ENCODE results near the gene UACA. TPM values are rescaled to one million over a fixed set of nuclear protein-coding genes. Genes with fewer than 3 reads are reported as not detected.

The UACA gene
- total and polyA plus RNA-seq, 2 donors (not counting 3 experiments of a cell fraction or from before 2014, with no cell fraction given), result 167 to 292 TPM

DNA sequence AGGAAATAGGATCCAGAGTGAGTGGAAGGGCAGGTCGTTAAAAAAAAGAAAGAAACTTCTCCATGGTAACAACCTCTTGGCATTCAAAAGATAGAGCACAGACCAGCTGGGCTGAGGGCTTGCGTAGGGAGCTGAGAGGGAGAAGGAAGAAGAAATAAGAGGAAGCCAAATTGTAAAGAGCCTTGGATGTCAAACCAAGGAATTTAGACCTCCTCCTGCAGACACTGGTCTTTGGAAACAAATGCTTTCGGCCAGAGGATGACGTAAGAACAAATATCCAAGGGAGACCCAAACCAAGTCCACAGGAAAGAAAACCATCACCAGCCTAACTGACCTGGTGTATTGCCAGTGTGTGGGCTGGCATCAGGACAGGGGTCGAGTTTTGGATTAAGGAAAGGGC, 155.2 kb downstream of the UACA start:
- Histone ChIP-seq H3K79me2 (ENCODE audit: control insufficient read depth, insufficient read depth, low read length) (no peaks in the 10 kb centered on the region), H3K36me3 (ENCODE audit: control insufficient read depth in 2 of 2, extremely low read depth in 1 of 2, insufficient read depth in 2 of 2, low read length in 2 of 2) (no peaks in the 10 kb centered on the region), H3K4me3 (replicated peaks in 1 of 3; ENCODE audit: insufficient read depth in 1 of 3, low read depth in 1 of 3, low read length in 3 of 3) (no peak overlapping the region), H3K9ac (replicated peaks; ENCODE audit: extremely low read depth, insufficient read depth, low read length) (no peak overlapping the region), H3K4me2 (ENCODE audit: insufficient read depth, low read length) (no peak overlapping the region), H4K20me1 (replicated peaks; ENCODE audit: control insufficient read depth, extremely low read depth, insufficient read depth, low read length) (no peaks in the 10 kb centered on the region), H3K9me3 (replicated peaks; ENCODE audit: control insufficient read depth, insufficient read depth, low read length) (no peaks in the 10 kb centered on the region), H3K9me1 (replicated peaks; ENCODE audit: control insufficient read depth, extremely low read depth, insufficient read depth, low read length) (no peaks in the 10 kb centered on the region), H3K27me3 (ENCODE audit: control insufficient read depth in 2 of 2, insufficient read depth in 2 of 2, low read length in 2 of 2) (peaks cover 0 to 6% of the 10 kb centered on the region in 2 experiments), H2AFZ (ENCODE audit: low read depth, low read length) (no peak overlapping the region), H3K27ac (ENCODE audit: insufficient read depth, low read depth, low read length) (no peak overlapping the region), H3K4me1 (ENCODE audit: control insufficient read depth, extremely low read depth, insufficient read depth, low read length) (peaks cover 15% of the 10 kb centered on the region)
- dilution Hi-C loops (cut with MboI; ENCODE audit: extremely low pct_ligation_motif_present, low sequenced_read_pairs) (no loop called here), intact Hi-C loops (cut with micrococcal nuclease) (no loop called here)
- BruUV-seq (replicated peaks), result no TSS peak
- ChIA-PET POLR2A (no interaction called here), CTCF (no interaction called here)
- TF ChIP-seq POLR2A (IDR thresholded peaks at IDR 0.05; ENCODE audit: low read depth, low read length), result no peak
- TF ChIP-seq FOS (IDR thresholded peaks at IDR 0.05; ENCODE audit: borderline replicate concordance, insufficient read depth, low read length), result no peak
- TF ChIP-seq, protein P1, sequence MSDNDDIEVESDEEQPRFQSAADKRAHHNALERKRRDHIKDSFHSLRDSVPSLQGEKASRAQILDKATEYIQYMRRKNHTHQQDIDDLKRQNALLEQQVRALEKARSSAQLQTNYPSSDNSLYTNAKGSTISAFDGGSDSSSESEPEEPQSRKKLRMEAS (IDR thresholded peaks at IDR 0.05; ENCODE audit: insufficient read depth, insufficient read length), result no peak
- TF ChIP-seq GATA2 (IDR thresholded peaks at IDR 0.05; ENCODE audit: insufficient read depth, insufficient read length, low read depth, low read length), result no peak
- TF ChIP-seq, protein P2, sequence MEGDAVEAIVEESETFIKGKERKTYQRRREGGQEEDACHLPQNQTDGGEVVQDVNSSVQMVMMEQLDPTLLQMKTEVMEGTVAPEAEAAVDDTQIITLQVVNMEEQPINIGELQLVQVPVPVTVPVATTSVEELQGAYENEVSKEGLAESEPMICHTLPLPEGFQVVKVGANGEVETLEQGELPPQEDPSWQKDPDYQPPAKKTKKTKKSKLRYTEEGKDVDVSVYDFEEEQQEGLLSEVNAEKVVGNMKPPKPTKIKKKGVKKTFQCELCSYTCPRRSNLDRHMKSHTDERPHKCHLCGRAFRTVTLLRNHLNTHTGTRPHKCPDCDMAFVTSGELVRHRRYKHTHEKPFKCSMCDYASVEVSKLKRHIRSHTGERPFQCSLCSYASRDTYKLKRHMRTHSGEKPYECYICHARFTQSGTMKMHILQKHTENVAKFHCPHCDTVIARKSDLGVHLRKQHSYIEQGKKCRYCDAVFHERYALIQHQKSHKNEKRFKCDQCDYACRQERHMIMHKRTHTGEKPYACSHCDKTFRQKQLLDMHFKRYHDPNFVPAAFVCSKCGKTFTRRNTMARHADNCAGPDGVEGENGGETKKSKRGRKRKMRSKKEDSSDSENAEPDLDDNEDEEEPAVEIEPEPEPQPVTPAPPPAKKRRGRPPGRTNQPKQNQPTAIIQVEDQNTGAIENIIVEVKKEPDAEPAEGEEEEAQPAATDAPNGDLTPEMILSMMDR (IDR thresholded peaks at IDR 0.05; ENCODE audit: extremely low read depth in 1 of 2, insufficient read depth in 1 of 2, low read depth in 1 of 2, low read length in 2 of 2), result no peak
- no peak for TF ChIP-seq POLR2AphosphoS5 (IDR thresholded peaks at IDR 0.05; ENCODE audit: insufficient read depth, low read depth, low read length)
- TF ChIP-seq JUN (IDR thresholded peaks at IDR 0.05; ENCODE audit: borderline replicate concordance, insufficient read depth, insufficient read length, low read depth), result no peak
- no peak for TF ChIP-seq EZH2 (IDR thresholded peaks at IDR 0.05; ENCODE audit: borderline replicate concordance, low read depth, low read length, severe bottlenecking)
- DNase-seq (ENCODE audit: low read depth, low spot score) (no peak), FAIRE-seq (no peak)
